Mucosa of gallbladder (tissue), 1 donor: ENCODE data around the gene HS1BP3. TPM values are rescaled to one million over a fixed set of nuclear protein-coding genes. Genes with fewer than 3 reads are reported as not detected.

ENCODE experiments used
- DNase-seq: peaks from one replicate; pipeline ENCODE4 v3.0.0-alpha.2; 2020; ENCODE audit warnings: low spot score
- total RNA-seq: library from RNA; stranded (reverse); gene quantifications from one replicate; pipeline ENCODE4 v1.2.1, GENCODE V29; 2021
- donor health status: DM: no; HTN: no; CAD: no.

The HS1BP3 gene
- total RNA-seq, 1 donor from 2014 or later: 50.3 TPM

GRCh38 chr2:20617081-20617575 lies 33.8 kb downstream of the HS1BP3 start:
- DNase-seq: peak; percentile 48

DNA sequence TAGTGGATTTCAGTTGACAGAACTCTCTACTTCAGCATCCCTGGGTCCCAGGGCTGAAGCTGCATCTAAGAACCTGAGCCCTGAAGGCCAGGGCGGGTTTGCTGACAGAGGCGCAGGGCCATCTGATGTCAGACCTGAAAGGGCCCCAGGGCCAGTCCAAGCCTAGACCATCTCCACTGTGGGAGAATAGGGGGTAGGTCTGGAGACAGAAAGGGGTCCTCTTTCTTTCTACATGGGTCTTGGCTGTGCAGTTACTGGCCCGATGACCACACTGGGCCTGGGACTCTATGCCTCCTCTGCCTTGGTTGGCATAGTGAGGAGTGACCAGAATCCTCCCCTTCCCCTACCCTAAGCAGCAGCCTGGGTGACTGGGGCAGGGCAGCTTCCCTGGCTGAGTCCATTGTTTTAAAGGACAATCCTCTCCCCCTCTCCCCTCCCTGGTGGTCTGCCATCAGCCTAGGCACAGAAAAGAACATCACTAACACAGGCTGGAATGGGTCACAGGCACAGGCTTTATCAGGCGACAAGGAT lies 34.5 kb downstream of the HS1BP3 start:
- no peak for DNase-seq

DNA sequence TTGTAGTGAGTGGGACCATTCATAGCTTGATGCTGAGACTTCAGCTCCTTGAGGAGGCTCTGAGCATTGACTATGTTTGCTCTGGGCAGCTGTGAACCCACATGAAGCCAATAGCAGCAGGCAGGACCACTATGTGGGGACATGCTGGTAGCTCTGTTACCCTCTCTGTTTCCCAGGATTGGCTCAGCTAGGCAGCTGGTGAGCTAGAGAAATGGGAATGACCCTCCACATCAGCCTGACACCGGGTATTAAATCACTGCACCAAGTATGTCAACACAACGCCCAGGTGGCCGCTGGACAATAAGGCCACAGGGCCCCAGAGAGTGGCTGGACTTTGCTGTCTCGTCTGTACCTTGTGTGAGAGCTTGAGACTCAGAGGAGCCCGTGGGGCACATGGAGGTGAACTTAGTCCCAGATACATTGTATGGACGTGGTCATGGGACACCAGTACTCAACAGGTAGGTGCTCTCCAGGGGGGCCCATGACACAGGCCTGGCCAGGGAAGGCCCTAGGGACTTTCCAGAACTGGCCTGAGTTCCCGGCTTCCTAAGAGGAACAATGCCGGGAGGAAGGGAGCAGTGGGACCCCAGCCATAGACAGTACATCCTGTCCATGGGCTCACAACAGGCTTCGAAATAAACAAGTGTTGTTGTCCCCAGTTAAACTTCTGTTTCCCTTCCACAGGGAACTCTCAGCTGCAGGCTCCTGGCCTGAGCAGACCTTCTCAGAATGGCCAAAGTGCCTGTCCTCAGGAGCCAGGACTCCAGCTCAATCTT lies 35.2 kb downstream of the HS1BP3 start:
- DNase-seq: no peak

DNA sequence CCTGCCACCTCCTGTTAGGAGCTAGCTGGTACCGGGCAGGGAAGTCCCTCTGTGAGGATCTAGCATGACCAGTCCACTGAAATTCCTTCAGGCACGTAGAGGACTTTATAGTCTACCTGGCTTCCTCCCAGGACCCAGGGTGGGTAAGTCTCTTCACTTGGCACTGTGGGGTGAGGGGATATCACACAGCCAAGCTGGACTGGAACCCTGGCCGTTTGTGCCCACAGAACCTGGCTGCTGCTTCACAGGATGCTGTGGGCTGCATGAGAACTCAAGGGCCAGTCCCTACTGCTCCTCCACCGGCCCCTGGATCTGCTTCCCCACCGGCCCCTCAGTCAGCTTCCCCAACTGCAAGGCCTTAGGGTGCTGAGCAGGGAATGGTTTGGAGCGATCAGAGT lies 35.8 kb downstream of the HS1BP3 start:
- DNase-seq: no peak

DNA sequence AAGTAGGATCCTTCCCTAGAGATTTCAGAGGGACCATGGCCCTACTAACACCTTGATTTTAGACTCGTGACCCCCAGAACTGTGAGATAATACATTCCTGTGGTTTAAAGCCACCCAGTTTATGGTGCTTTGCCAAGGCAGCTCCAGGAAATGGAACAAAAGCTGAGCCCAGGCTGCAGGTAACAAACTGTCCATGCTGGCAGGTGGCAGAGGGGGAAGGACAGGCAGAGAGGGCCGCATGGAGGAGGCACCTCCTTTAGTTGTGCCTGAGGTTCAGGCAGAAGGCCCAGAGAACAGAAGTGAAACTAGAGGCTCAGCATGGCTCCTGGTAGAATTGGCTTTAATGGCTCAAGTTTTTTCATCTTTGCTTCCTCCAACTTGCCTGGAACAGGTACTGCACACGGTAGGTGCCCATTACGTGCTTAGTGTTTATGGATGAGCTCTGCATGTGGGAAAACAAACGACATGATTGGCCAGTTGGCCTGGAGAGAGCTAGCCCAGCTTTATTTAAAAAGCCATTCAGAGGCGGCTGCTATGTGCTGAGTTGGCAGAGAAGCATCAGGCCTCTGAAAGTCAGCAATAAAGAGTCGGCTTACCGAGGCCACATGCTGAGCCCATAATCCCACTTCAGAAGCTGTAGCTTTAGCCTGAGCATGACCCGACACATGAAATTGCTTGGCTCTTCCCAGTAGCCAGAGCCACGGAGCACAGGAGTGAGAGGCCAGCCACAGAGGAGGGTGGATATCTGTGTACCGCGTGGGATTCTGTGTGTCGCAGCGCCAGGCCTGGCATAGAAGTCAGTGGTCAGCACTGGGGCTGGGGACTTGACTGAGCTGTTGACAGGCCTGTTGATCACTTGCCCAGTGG lies 36.5 kb downstream of the HS1BP3 start:
- peak; percentile 38 for DNase-seq

GRCh38 chr2:20612925-20613916 lies 37.7 kb downstream of the HS1BP3 start:
- no peak for DNase-seq

- DNase-seq: no peak
Measured at GRCh38 chr2:20611844-20612356, 39.0 kb downstream of the HS1BP3 start.

DNA sequence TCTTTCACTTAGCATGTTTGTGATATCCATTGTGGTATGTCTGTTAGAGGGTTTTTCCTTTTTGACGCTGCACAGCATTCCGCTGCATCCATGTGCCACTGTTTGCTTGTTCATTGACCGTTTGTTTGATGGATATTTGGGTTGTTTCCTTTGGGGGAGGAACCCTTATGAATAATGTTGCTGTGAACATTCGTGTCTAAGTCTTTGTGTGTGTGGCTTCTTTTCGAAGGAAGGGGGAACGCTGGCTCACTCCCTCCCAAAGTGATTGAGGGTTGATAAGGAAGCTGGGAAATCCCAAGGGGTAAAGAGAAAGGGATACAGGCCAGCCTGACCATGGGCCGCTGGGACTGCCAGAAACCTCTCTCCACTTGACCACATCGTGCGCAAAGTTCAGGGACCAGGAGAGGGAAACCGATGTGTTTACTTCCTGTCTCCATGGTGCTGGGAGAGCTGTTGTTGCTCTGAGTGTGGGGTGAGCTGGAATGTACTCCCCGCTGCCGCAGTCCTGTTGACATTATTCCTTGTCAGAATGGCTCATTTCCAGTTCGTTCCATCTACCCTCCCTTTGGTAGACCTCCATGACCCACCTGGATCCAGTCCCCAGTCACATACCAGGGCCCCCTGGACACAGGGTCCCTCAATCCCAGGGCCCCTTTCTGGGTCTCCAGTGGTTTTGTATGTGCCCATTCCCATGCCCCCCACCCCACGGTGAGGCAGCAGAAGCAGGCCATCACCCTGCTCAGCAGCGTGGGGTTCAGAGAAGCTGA lies 39.6 kb downstream of the HS1BP3 start:
- DNase-seq: peak; percentile 84

DNA sequence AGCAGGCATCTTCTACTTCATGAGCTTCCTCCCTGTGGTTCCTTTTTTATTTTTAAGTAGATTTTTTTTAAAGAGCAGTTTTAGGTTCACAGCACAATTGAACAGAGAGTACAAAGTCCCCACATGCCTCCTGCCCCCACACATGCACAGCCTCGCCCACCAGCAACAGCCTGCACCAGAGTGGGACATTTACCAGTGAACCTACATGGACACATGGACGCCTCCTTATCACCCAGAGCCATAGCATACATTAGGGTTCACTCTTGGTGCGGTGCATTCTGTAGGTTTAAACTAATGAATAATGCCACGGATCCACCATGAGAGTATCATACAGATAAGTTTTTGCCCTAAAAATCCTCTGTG lies 40.9 kb downstream of the HS1BP3 start:
- DNase-seq: no peak

DNA sequence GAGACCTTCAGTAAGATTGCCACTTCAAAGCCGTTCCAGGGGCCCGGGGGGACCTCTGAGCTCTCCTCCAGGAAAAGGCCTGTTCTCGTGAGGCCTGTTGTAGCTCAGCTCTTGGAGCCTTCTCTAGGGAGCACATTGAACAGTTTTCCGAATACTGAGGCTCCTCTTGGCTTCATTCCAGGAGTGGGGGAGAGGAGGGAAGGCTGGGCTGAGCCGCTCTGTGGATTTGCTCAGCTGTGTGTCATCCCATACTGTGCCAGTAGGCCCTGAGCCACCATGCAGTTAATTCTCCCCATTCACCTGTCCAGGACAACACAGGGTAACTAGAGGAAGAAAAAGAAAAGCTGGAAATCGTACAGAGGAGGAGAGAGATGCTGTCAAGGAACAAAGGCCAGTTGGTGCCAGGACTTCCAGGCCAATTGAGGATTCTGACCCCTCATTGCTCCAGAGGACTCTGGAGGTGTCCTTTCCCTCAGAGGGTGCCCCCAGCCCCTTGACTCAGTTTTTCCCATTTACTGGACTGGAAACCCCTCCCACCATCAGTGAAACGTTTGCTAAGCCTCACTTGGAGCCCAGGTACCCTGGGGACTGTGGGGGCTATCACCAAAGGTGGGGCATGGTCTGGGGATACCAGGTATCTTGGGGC lies 41.4 kb downstream of the HS1BP3 start:
- no peak for DNase-seq

GRCh38 chr2:20608666-20609348 lies 42.1 kb downstream of the HS1BP3 start:
- DNase-seq: no peak

DNA sequence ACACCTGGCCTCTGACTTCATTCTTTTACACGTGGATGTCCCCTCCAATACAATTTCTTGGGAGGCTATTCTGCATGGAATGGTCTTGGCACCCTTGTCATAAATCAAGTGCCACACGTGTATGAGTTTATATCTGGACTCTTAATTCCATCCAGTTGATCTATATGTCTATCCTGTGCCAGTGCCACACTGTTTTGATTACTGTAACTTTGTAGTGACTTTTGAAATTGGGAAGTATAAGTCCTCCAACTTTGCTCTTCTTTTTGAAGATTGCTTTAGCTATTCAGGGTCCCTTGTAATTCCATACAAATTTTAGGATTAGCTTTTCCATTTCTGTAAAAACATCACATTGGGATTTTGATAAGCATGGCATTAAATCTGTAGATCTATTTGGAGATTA lies 43.5 kb downstream of the HS1BP3 start:
- no peak for DNase-seq

GRCh38 chr2:20606198-20606597 lies 44.7 kb downstream of the HS1BP3 start:
- no peak for DNase-seq

DNA sequence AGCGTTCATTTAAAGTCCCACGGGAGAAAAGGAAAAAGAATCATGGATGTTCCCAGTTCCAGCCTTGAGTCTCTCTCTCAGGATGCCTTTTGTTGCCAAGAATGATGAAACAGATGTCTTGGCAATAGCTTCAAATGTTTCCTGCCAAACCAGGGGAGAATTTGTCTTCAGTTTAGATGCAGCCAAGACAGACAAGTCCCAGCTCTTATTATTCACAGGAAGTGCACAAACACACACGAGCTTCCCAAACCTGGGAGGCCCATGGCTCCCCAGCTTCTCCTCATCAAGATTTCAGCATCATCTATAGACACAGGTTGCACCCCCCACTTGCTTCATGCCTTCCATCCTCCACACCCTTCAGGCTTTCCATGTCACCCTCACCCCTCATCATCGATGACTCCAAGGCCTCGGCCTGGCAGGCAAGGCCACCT lies 45.9 kb downstream of the HS1BP3 start:
- no peak for DNase-seq

DNA sequence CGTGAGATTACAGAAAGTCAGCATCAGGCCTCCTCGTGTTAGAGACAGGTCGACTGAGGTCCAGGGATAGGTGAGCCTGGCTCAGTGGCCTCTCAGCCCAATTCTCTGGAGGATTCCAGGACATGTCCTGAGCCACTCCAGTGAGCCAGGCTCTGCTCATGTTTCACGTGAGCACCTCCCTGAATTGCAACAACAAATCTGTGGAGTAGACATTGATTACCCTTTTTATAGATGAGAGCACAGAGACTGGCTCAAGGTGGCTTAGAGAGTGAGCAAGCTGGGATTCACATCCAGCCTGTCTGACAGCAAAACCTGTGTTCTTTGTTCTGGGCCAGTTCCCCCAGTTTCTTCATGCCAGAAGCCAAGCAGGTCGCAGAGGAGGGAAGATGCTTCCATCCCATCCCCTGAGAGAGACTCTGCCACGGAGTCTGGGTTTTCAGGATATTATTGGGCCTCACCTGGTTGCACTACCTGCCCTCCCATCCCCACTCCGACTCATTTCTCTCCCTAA lies 46.4 kb downstream of the HS1BP3 start:
- no peak for DNase-seq

GRCh38 chr2:20603791-20604190 lies 47.1 kb downstream of the HS1BP3 start:
- no peak for DNase-seq

DNA sequence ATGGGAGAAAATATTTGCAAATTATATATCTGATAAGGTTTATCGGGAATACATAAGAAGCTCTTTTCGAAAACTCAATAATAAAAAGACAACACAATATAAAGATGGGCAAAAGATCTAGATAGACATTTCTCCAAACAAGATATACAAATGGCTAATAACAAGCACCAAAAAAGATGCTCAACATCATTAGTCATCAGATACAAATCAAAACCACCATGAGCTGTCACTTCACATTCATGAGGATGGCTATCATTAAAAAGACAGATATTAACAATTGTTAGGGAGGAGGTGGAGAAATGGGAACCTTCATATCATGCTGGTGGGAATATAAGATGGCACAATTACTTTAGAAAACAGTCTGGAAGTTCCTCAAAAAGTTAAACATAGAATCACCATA lies 48.1 kb downstream of the HS1BP3 start:
- no peak for DNase-seq

- no peak for DNase-seq
Measured at GRCh38 chr2:20600756-20601325, 50.1 kb downstream of the HS1BP3 start.
